Measurements from ENCODE around the gene IMP3. TPM values are rescaled to one million over a fixed set of nuclear protein-coding genes. Genes with fewer than 3 reads are reported as not detected.
"Not testable (repeated sequence)": the region's sequence is repeated elsewhere in the genome, so short reads cannot be mapped to it uniquely, and the experiment has no call there.

Gene IMP3
- total RNA-seq, 1 experiment from 2014 or later: 79.9 TPM

DNA sequence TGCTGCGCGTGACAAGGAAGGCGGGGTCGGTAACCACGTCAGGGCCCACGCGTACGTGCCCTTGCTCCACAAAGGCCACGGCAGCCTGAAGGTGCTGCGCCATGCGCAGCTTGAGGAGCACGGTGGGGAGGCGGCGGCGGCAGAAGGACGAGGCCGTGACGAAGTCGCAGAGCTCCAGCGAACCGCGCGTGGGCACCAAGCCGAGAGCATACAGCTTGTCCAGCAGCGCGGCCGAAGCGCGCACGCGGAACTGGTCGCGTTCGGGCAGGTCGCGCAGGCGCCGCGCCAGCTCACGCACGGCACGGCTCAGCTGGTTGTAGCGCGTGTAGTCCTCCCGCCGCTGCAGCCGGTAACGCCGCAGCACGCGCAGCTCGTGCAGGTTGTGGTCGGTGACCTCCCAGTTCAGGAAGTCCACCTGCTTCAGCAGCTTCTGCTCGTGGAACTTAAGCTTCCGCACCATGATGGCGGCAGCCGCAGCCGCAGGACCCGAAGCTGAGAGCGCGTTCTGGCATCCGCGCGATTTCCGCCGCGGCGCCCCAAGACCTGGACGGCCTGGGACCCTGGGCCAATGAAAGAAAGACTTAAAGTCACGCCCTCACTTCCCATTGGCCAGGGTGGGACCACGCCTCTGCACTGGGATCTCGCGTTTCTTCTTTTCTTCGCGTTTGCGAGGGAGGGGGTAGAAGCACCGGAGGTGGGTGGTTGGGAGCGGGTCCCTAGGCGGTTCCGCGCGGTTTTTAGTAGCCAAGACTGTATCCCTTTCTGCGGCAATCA is at the start of gene IMP3 (continued):
- TF ChIP-seq ZBTB33 (IDR thresholded peaks at IDR 0.05; ENCODE audit: extremely low read depth, insufficient replicate concordance, low read length): peak; percentile 94
- no peak for TF ChIP-seq EZH2phosphoT487 (IDR thresholded peaks at IDR 0.05; ENCODE audit: borderline replicate concordance)
- peak; percentile 97 for TF ChIP-seq POLR2A (IDR thresholded peaks at IDR 0.05; ENCODE audit: borderline replicate concordance, extremely low read depth, insufficient read depth, insufficient read length)
- TF ChIP-seq ELF1 (IDR thresholded peaks at IDR 0.05; ENCODE audit: borderline replicate concordance, low read depth): no peak
- peak; percentile 98 for TF ChIP-seq POLR2AphosphoS5 (IDR thresholded peaks at IDR 0.05; ENCODE audit: low read depth, low read length)
- no peak for TF ChIP-seq EGR1 (IDR thresholded peaks at IDR 0.05; ENCODE audit: low read depth)
- TF ChIP-seq FOSL1 (IDR thresholded peaks at IDR 0.05; ENCODE audit: low read depth): no peak

GRCh38 chr15:75689429-75689828 is 49.4 kb upstream of the IMP3 start:
- H3K36me3 ChIP-seq (ENCODE audit: control insufficient read depth in 1 of 2, insufficient read depth in 2 of 2, low read length in 2 of 2); H3K9ac ChIP-seq (ENCODE audit: low read length); DNase-seq (ENCODE audit: low read depth, low spot score); H3K79me2 ChIP-seq (ENCODE audit: insufficient read depth, low read length); intact Hi-C loops (cut with micrococcal nuclease); H3K4me1 ChIP-seq (ENCODE audit: control insufficient read depth in 1 of 2, insufficient read depth in 2 of 2, low read length in 2 of 2); POLR2A ChIA-PET; H4K20me1 ChIP-seq (ENCODE audit: insufficient read depth); RAD21 ChIA-PET (ENCODE audit: low non-redundant PET in 1 of 2, low total read pairs in 2 of 2, uncharacterized antibody in 2 of 2, unreplicated experiment in 2 of 2); ATAC-seq; H3K4me2 ChIP-seq (ENCODE audit: low read length); H3K9me2 ChIP-seq (ENCODE audit: insufficient read depth); H3K4me3 ChIP-seq (replicated peaks in 1 of 2; ENCODE audit: low read depth in 1 of 2, low read length in 2 of 2); BruUV-seq (replicated peaks); H3K27me3 ChIP-seq (ENCODE audit: insufficient read depth, low read length); CTCF ChIA-PET; H3K9me3 ChIP-seq (ENCODE audit: control insufficient read depth in 1 of 2, insufficient read depth in 1 of 2, low read depth in 1 of 2, low read length in 2 of 2); H3K27ac ChIP-seq (ENCODE audit: low read depth, low read length); H2AFZ ChIP-seq (ENCODE audit: low read depth, low read length, poor library complexity, severe bottlenecking): not testable (repeated sequence)

All from HCT116 (cell line).